A549 treated with ZK216348 at 1 μM for 4 hours (cell line): ENCODE measurements around the gene TRIP10. TPM values are rescaled to one million over a fixed set of nuclear protein-coding genes. Genes with fewer than 3 reads are reported as not detected.

Experiments used
- total RNA-seq: library from RNA; stranded (reverse); fragments of 200-300 nt; extraction: Qiagen RNA extraction; gene quantifications from 5 replicates; pipeline ENCODE4 v1.2.3, GENCODE V29; 2022; ENCODE audit warnings: low read depth

TRIP10 gene
- total RNA-seq = 65.2 to 93.3 TPM (median 85.2 TPM) in 5 replicates

GRCh38 chr19:6739390-6739882, at the start of gene TRIP10:
Gene TRIP10, plus strand, starts transcription at chr19:6739680. Its CDS starts 82 bp downstream, at chr19:6739762.

GRCh38 chr19:6720369-6721137, 18.9 kb upstream of the TRIP10 start, which contains the start of gene C3:
Gene C3, minus strand, starts transcription at chr19:6720650. Its CDS starts 61 bp downstream, at chr19:6720589.

GRCh38 chr19:6737284-6737872, 2.1 kb upstream of the TRIP10 start, which contains the start of gene GPR108:
Gene GPR108, minus strand, starts transcription at chr19:6737580. Its CDS starts 4 bp downstream, at chr19:6737576.

GRCh38 chr19:6767357-6768235, 28.1 kb downstream of the TRIP10 start, which contains the start of gene SH2D3A:
Gene SH2D3A, minus strand, starts transcription at chr19:6767435. Its CDS starts 3,687 bp downstream, at chr19:6763748.

GRCh38 chr19:6772028-6772865, 32.8 kb downstream of the TRIP10 start, which contains the start of gene VAV1:
Gene VAV1, plus strand, starts transcription at chr19:6772708. Its CDS starts 100 bp downstream, at chr19:6772808.

Other genes with a start within 250 kb of the TRIP10 start
- gene TUBB4A, start 237.4 kb upstream of the TRIP10 start, total RNA-seq = 4.4 to 8.1 TPM (median 7.2 TPM) in 5 replicates
- 3.2 to 6.5 TPM (median 6.1 TPM) in 5 replicates for gene TNFSF9, start 208.7 kb upstream of the TRIP10 start, total RNA-seq
- gene CD70, start 148.5 kb upstream of the TRIP10 start, total RNA-seq = 10.6 to 27.7 TPM (median 22.0 TPM) in 5 replicates
- 0.05 to 0.25 TPM (median 0.12 TPM) in 4 of 5 replicates, not detected in the other for gene TNFSF14, start 69.5 kb upstream of the TRIP10 start, total RNA-seq
- 38.5 to 59.5 TPM (median 46.6 TPM) in 5 replicates for gene C3, start 19.0 kb upstream of the TRIP10 start, total RNA-seq
- gene GPR108, start 2.1 kb upstream of the TRIP10 start, total RNA-seq = 28.6 to 45.9 TPM (median 41.6 TPM) in 5 replicates
- gene SH2D3A, start 27.8 kb downstream of the TRIP10 start, total RNA-seq = 11.2 to 19.0 TPM (median 16.9 TPM) in 5 replicates
- 6.1 to 7.9 TPM (median 7.1 TPM) in 5 replicates for gene VAV1, start 33.0 kb downstream of the TRIP10 start, total RNA-seq
- 5.0 to 6.0 TPM (median 5.4 TPM) in 5 replicates for gene ADGRE1, start 147.9 kb downstream of the TRIP10 start, total RNA-seq